ENCODE results near the gene SP6.

The SP6 gene

DNA sequence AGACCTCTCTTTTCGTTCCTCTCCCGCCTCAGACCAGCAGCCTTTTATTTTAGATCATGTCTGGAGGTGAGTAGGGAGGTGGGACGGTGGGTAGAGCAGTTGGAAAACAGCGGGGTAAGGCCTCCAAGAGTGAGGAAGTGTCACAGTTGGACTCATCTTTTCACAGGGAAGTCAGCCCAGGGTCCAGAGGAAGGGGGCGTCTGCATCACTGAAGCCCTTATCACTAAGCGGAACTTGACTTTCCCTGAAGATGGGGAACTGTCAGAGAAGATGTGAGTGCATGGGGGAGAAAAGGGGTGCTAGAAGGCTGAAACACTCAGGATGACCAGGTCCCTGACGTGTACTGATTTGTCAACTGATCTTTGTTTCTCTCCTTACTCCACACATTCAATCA lies 19.0 kb downstream of the SP6 start:
- peak overlapping the region; percentile 82 for H3K4me3 ChIP-seq (ENCODE audit: low read depth, low read length)
- no peak for TF ChIP-seq CTCF (IDR thresholded peaks at IDR 0.05; ENCODE audit: low read depth, low read length, missing control alignments)
- no peak for DNase-seq (ENCODE audit: low read depth)

GRCh38 chr17:47831003-47831933 lies 19.7 kb downstream of the SP6 start, which contains the start of the genes LRRC46 and MRPL10:
LRRC46 (plus strand) TSS chr17:47831670; CDS start chr17:47831990, 320 bp downstream.
MRPL10 (minus strand) TSS chr17:47831541; CDS start chr17:47831511, 30 bp downstream.
- DNase-seq (ENCODE audit: low read depth), result peak; percentile 66
- TF ChIP-seq CTCF (IDR thresholded peaks at IDR 0.05; ENCODE audit: low read depth, low read length, missing control alignments), result peak; percentile 25
- H3K4me3 ChIP-seq (ENCODE audit: low read depth, low read length), result peak within 1 kb of the TSS; percentile 82

DNA sequence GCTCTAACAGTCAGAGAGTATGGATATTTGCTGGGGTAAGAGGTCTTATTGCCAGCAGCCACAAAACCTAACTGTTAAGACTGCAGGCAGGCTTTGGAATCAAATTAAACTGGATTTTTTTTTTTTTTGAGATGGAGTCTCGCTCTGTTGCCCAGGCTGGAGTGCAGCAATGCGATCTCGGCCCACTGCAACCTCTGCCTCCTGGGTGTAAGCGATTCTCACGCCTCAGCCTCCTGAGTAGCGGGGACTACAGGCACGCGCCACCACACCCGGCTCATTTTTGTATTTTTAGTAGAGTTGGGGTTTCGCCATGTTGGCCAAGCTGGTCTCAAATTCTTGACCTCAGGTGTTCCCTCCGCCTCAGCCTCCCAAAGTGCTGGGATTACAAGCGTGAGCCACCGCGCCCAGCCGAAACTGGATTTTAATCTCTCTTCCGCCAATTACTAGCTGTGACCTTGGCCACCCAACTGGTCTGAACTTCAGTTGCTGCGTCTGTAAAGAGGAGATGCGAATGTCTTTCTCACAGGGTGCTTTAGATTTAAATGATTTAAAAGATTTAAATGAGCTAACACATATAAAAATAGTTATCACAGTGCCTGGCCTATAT lies 20.5 kb downstream of the SP6 start:
- TF ChIP-seq CTCF (IDR thresholded peaks at IDR 0.05; ENCODE audit: low read depth, low read length, missing control alignments), result no peak
- DNase-seq (ENCODE audit: low read depth), result no peak

DNA sequence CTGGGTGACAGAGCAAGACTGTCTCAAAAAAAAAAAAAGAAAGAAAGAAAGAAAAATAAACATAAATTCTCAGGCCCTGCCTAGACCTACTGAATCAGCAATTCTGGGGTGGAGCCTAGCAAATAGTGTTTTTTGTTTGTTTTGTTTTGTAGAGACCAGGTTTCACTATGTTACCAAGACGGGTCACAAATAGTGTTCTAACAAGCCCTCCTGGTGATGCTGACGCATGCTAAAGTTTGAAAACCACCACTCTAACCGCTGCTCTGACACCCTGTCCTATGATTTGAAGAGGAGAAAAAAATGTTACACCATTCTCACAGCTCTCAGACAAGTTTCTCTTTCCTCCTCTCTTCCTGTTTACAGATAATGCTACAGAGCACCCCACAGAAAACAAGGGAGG lies 21.1 kb downstream of the SP6 start:
- no peak overlapping the region; the same call in 1 of the 2 replicates for H3K4me3 ChIP-seq (ENCODE audit: low read depth, low read length)
- DNase-seq (ENCODE audit: low read depth), result no peak
- TF ChIP-seq CTCF (IDR thresholded peaks at IDR 0.05; ENCODE audit: low read depth, low read length, missing control alignments), result no peak

More for the DNA sequence above, 20.5 kb downstream of the SP6 start:
- H3K4me3 ChIP-seq (ENCODE audit: low read depth, low read length), result peak overlapping the region; percentile 82

DNA sequence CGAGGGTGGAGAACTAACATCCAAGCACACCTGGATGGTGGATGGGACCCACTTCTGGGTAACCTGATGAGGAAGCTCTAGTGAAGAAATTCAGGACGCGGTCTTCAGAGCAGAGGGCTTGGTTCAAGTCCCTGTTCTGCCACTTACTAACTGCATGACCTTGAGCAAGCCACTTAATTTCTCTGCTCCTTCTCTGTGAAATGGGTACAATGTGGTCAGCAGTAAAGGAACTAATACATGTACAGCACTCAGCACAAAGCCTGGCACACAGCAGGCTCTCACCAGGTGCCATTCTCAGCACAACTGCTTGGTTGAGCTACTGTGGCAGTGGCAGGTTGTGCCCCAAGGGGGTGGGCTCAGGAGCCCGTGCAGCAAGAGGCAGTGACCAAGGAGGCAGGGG lies 27.4 kb downstream of the SP6 start:
- no peak for DNase-seq (ENCODE audit: low read depth)
- TF ChIP-seq CTCF (IDR thresholded peaks at IDR 0.05; ENCODE audit: low read depth, low read length, missing control alignments), result no peak
- H3K4me3 ChIP-seq (ENCODE audit: low read depth, low read length), result no peak overlapping the region

DNA sequence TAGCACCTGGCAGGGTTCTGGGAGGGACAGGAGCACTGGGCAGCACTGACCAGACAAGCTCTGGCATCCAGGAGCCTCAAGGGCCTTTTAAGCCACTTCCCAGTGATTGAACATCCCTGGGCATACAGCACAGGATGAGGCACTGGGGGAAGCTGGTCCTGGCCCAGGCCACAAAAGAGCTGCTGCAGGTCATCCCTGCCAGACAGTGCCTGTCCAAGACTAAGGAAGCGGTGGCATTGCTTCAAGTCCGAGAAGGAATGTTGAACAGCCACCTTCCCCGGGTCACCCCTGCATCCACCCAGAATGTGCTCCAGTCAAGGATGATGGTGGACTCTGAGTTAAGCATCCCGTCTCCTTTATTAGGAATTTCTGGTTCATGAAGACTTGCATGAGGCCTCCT lies 28.2 kb downstream of the SP6 start:
- H3K4me3 ChIP-seq (ENCODE audit: low read depth, low read length), result no peak overlapping the region
- TF ChIP-seq CTCF (IDR thresholded peaks at IDR 0.05; ENCODE audit: low read depth, low read length, missing control alignments), result no peak
- no peak for DNase-seq (ENCODE audit: low read depth)
